Activated naive CD8-positive, alpha-beta T cell treated with anti-CD3 and anti-CD28 coated beads, Interleukin-2, amount 10 ng/mL, durations not matched to agents 7 days and 5 days (primary cell): Measurements from ENCODE around the gene PBX2. TPM values are rescaled to one million over a fixed set of nuclear protein-coding genes. Genes with fewer than 3 reads are reported as not detected.
"Not testable (repeated sequence)": the region's sequence is repeated elsewhere in the genome, so short reads cannot be mapped to it uniquely, and the experiment has no call there.

ENCODE experiments used
- ATAC-seq: fragments of 150-1000 bp; cut with Tn5 transposase; one replicate; pipeline ENCODE4 v1.10.0; 2021; ENCODE audit warnings: low read depth, moderate library complexity
- POLR2A ChIA-PET: fragments of 350-600 bp; sonication (Branson Sonifier 250); formaldehyde crosslinking; loops from one replicate; lab custom pipeline; 2021; ENCODE audit warnings: antibody characterized with exemption; lab: Charles Lee
- DNase-seq: peaks from one replicate; pipeline ENCODE4 v3.0.0; 2021
- H3K27ac Mint-ChIP-seq: one replicate; pipeline ENCODE4 v1.8.0; 2022; ENCODE audit warnings: mild to moderate bottlenecking, mixed read lengths
- H3K27me3 Mint-ChIP-seq: one replicate; pipeline ENCODE4 v1.8.0; 2022; ENCODE audit warnings: mild to moderate bottlenecking, moderate library complexity, mixed read lengths
- H3K36me3 Mint-ChIP-seq: one replicate; pipeline ENCODE4 v1.8.0; 2021; ENCODE audit warnings: mild to moderate bottlenecking, mixed read lengths
- H3K4me1 Mint-ChIP-seq: one replicate; pipeline ENCODE4 v1.8.0; 2021; ENCODE audit warnings: mixed read lengths
- H3K4me3 Mint-ChIP-seq: one replicate; pipeline ENCODE4 v1.8.0; 2022; ENCODE audit warnings: mild to moderate bottlenecking, moderate library complexity, mixed read lengths
- H3K9me3 Mint-ChIP-seq: one replicate; pipeline ENCODE4 v1.8.0; 2021; ENCODE audit warnings: mixed read lengths
- total RNA-seq, 2 experiments: library from RNA; stranded (reverse); gene quantifications; one replicate each; pipeline ENCODE4 v1.2.3, GENCODE V29; 2021

The PBX2 gene
- total RNA-seq, 2 experiments from 2014 or later = 107 to 112 TPM

GRCh38 chr6:32189069-32189741 is 797 bp downstream of the PBX2 start:
- no peaks in the 10 kb centered on the region for H3K9me3 Mint-ChIP-seq
- no peaks in the 10 kb centered on the region for H3K27me3 Mint-ChIP-seq
- peak overlapping the region; percentile 98 for H3K4me3 Mint-ChIP-seq
- POLR2A ChIA-PET = interaction anchor here (0.8 to 5.7 kb wide), 4 partner anchors 8 to 656 kb away, joined by 3 to 61 read pairs (median 4); no protein-coding TSS in a partner anchor
- peak overlapping the region; percentile 97 for H3K27ac Mint-ChIP-seq
- peaks cover 50% of the 10 kb centered on the region for H3K36me3 Mint-ChIP-seq
- DNase-seq = no peak
- H3K4me1 Mint-ChIP-seq = peaks cover 38% of the 10 kb centered on the region
- ATAC-seq = no peak

DNA sequence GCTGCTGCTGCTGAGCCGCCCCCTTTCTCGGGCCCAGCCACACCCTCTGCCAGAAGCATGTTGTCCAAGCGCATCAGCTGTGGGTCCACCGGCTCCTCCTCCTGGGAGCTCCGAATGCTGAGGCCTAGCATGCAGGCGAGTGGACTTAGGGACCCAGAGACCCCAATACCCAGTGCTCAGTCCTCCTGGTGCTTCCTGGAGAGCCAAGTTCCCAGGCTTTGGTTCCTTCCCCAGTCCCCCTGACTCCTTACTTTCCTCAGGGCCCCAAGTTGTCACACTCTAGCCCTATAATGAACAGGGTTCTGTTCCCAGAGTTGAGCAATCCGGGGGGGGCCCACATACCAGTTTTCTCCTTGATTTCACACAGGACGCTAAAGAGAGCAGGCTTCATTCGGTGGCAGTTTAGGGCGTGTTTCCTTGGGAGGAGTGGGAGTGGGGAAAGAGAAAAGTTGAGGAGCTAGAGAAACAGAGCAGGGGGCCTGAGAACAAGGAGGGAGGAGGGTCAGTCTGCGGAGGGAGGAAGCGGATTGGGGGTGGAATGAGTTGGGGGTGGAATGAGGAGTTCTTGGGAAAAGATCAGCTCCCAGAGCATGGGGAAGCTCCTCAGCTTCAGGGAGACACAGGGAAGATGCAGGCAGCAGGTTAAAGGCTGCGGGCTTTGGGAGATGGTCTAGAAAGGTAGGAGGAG is 1.5 kb downstream of the PBX2 start:
- DNase-seq (no peak), ATAC-seq (no peak)
- Mint-ChIP-seq H3K9me3 (no peaks in the 10 kb centered on the region), H3K4me1 (peaks cover 31% of the 10 kb centered on the region), H3K27me3 (no peaks in the 10 kb centered on the region), H3K36me3 (peaks cover 50% of the 10 kb centered on the region), H3K27ac (peak overlapping the region; percentile 97), H3K4me3 (peak overlapping the region; percentile 98)
- POLR2A ChIA-PET = interaction anchor here (0.8 to 5.7 kb wide), 2 partner anchors 8 to 9 kb away, joined by 3 to 61 read pairs; no protein-coding TSS in a partner anchor

DNA sequence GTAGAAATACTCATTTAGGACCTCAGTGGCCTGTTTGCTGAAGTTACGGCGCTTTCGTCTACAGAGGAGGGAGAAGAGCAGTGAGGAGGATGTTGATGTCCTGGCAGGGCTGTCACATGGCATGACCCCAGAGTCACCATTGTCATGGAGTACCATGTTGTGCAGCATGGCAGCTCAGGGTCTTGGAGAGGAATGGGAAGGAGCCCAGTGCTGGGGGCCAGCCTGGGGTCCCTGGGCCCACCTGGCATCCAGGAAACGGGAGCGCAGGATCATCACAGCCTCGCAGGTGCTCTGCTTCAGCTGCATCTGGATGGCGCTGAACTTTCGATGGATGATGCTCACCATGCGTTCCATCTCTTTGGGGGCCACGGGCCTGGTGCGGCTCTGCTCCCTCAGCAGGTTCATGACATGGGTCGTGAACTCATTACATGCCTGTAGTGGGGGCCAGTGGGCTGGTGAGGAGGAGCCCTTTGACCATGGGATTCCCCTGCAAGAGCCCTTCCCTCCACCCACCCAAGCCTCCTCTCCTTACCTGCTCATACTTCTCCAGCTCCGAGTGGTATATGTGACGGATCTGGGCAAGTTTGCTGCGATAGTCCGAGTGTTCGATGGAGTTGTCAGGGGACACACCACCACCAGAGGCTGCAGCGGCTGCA is 2.1 kb downstream of the PBX2 start:
- H3K27me3 Mint-ChIP-seq, DNase-seq, ATAC-seq, H3K9me3 Mint-ChIP-seq: not testable (repeated sequence)
- POLR2A ChIA-PET = interaction anchor here (1.3 to 5.7 kb wide), 2 partner anchors 7 to 9 kb away, joined by 3 to 61 read pairs; partner anchors contain the start of gene RNF5
- H3K4me3 Mint-ChIP-seq = peak overlapping the region; percentile 98
- H3K4me1 Mint-ChIP-seq = peaks cover 29% of the 10 kb centered on the region
- H3K36me3 Mint-ChIP-seq = peaks cover 50% of the 10 kb centered on the region
- H3K27ac Mint-ChIP-seq = peak overlapping the region; percentile 83

DNA sequence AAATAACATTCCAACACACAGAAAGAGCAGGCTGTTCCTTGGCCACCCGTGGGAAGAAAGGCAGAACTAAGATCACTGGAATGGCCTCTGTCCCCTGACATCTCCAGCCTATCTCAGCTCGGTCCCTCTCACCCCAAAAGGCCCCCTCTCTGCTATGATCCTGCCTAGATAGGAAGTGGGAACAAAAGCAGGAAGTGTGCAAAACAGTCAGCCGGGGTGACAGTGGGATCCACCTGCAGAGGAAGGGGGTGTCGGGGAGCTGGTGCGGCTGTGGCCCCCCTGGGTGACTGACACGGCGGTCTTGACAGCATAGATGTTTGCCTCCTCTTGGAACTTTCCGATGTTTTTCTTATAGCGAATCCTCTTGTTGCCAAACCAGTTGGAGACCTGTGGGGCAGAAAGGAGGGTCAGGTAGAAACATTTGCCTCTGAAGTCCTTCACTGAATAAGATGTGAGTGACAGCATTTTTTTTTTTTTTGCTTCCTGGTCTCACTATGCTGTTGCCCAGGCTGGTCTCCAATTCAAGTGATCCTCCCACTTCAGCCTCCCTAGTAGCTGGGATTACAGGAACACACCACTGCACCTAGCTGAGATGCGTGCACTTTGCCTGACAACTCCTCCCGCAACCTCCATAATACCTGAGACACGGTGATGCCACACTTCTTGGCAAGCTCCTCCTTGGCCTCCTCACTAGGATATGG is 2.8 kb downstream of the PBX2 start:
- Mint-ChIP-seq H3K4me1 (peaks cover 31% of the 10 kb centered on the region), H3K9me3 (no peaks in the 10 kb centered on the region), H3K27me3 (no peaks in the 10 kb centered on the region), H3K27ac (peak overlapping the region; percentile 83), H3K4me3 (peak overlapping the region; percentile 69), H3K36me3 (peaks cover 50% of the 10 kb centered on the region)
- no peak for ATAC-seq
- DNase-seq = no peak
- POLR2A ChIA-PET = interaction anchor here (1.3 kb wide), 1 partner anchor 8 kb away, joined by 3 read pairs; the partner anchor contains the start of gene RNF5

DNA sequence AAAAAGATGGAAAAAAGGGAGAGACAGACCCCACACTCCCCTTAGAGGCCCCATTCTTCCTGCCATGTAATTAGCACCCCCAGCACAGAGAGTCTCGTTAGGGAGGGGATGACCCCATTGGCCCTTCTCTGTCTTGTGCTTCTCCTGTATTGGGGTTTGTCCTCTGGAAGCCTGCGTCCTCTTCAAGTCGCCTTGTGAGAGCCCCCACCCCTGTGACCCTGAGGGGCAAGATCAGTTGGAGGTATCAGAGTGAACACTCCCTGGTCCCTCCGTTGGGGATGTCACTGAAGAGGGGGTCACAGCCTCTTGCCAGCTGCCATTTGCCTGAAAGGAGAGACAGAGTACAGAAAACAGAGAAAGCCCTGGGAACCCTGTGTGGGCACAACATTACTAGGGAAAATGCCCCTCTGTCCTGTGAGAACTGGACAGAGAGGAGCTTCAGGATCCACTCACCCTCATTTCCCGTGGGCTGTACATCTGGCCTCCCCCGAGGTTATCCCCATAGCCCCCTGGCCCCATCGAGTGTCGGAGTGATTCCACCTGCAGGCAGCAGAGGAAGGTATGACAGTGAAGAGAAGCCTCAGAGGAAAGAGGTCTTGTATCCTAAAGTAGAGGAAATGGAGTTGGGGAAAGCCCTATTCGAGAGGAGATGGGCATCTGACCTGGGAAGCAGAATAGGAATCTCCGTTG is 3.7 kb downstream of the PBX2 start:
- H3K27me3 Mint-ChIP-seq, H3K9me3 Mint-ChIP-seq, ATAC-seq: not testable (repeated sequence)
- Mint-ChIP-seq H3K4me1 (peaks cover 31% of the 10 kb centered on the region), H3K36me3 (peaks cover 42% of the 10 kb centered on the region), H3K27ac (peak overlapping the region; percentile 83), H3K4me3 (peak overlapping the region; percentile 56)
- DNase-seq = peak; percentile 24
- POLR2A ChIA-PET = interaction anchor here (1.3 kb wide), 1 partner anchor 7 kb away, joined by 3 read pairs; the partner anchor contains the start of gene RNF5

GRCh38 chr6:32185681-32186131 is 4.3 kb downstream of the PBX2 start:
- Mint-ChIP-seq H3K4me1 (peaks cover 32% of the 10 kb centered on the region), H3K27ac (peak overlapping the region; percentile 83), H3K36me3 (peaks cover 38% of the 10 kb centered on the region)
- DNase-seq = peak; percentile 15
- H3K4me3 Mint-ChIP-seq, POLR2A ChIA-PET, H3K27me3 Mint-ChIP-seq, ATAC-seq, H3K9me3 Mint-ChIP-seq: not testable (repeated sequence)

DNA sequence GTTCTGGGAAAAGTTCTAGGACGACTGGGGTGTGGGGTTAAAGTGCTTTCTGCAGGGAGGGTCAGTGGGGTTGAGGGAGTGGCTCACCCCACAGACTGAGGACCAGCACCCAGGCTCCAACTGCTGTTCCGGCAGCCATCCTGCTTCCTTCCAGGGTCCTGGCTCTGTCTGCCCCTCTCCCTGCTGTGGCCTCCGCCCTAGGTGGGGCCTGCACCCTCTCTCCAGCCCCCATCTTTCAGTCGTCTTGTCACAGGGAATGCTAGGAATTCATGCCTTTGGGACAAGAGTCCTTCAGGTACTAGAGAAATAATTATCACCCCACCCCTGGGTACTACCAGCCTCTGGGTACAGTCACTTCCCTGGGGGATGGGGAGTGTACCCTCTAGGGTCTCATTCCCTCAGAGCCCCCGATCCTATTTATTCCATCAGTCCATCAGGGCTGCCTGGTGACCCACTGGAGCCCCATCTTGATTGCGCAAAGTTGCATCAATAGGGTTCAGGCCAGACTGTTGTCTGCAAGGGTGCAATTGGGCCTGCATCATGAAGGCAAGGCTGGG is 5.8 kb downstream of the PBX2 start, which contains the start of gene AGER:
TSS of gene AGER (minus strand) at position 170 of the 557 bp plus-strand sequence. CDS start at position 139, 31 bp downstream.
- POLR2A ChIA-PET = no interaction called here

GRCh38 chr6:32183483-32184083 is 6.4 kb downstream of the PBX2 start:
- peak; percentile 24 for DNase-seq

More for the DNA sequence above, 5.8 kb downstream of the PBX2 start, which contains the start of gene AGER:
- Mint-ChIP-seq H3K4me3 (no peak within 1 kb of the TSS), H3K27ac (peak within 1 kb of the TSS; percentile 16), H3K36me3 (peaks cover 37% of the 10 kb centered on the region), H3K4me1 (peaks cover 39% of the 10 kb centered on the region), H3K27me3 (no peaks in the 10 kb centered on the region), H3K9me3 (no peaks in the 10 kb centered on the region)
- ATAC-seq (no peak), DNase-seq (peak; percentile 24)

DNA sequence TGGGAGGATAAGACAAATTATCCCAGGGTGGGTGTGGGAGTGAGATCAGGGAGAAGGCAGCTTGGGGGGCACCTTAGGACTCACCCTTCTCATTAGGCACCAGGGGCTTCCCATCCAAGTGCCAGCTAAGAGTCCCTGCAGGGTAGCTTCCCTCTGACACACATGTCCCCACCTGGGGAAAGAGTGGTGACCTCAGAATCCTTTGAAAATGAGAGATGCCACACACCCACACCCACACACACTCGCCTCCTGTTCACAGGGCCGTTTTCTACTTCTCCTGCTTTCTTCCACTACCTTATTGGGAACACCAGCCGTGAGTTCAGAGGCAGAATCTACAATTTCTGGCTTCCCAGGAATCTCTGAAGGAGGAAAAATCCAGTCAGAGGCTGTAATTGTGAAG is 7.0 kb downstream of the PBX2 start:
- H3K27ac Mint-ChIP-seq = peak overlapping the region; percentile 16
- H3K27me3 Mint-ChIP-seq = no peaks in the 10 kb centered on the region
- DNase-seq (peak; percentile 22), ATAC-seq (no peak)
- no peaks in the 10 kb centered on the region for H3K9me3 Mint-ChIP-seq
- no peak overlapping the region for H3K4me3 Mint-ChIP-seq
- POLR2A ChIA-PET = interaction anchor here (0.6 to 5.3 kb wide), 4 partner anchors 8 to 789 kb away, joined by 3 to 61 read pairs (median 4); partner anchors contain the start of genes ATF6B, GPSM3 and PBX2
- peaks cover 37% of the 10 kb centered on the region for H3K4me1 Mint-ChIP-seq
- H3K36me3 Mint-ChIP-seq = peaks cover 36% of the 10 kb centered on the region

More at GRCh38 chr6:32183483-32184083, 6.4 kb downstream of the PBX2 start:
- no peak for ATAC-seq
- H3K9me3 Mint-ChIP-seq = no peaks in the 10 kb centered on the region
- no peak overlapping the region for H3K4me3 Mint-ChIP-seq
- H3K36me3 Mint-ChIP-seq = peaks cover 37% of the 10 kb centered on the region
- POLR2A ChIA-PET = interaction anchor here (1.6 to 5.3 kb wide), 2 partner anchors 7 to 55 kb away, joined by 5 to 61 read pairs; partner anchors contain the start of genes ATF6B, GPSM3 and PBX2
- peaks cover 39% of the 10 kb centered on the region for H3K4me1 Mint-ChIP-seq
- no peaks in the 10 kb centered on the region for H3K27me3 Mint-ChIP-seq
- peak overlapping the region; percentile 16 for H3K27ac Mint-ChIP-seq

DNA sequence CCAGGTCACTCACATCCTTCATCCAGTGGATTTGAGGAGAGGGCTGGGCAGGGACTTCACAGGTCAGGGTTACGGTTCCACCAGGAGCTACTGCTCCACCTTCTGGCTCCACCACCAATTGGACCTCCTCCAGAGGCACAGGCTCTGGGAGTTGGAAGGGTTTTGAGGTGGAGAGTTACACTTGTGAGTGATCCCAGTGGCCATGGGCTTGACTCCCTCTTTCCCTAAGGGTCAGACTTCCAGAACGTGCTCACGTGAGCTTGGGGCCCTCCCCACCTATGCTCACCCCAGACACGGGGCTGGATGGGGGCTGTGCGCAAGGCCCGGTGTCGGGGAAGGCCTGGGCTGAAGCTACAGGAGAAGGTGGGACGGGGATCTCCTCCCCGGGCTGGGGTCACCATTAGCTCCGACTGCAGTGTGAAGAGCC is 7.4 kb downstream of the PBX2 start:
- peak; percentile 26 for DNase-seq
- Mint-ChIP-seq H3K27me3 (no peaks in the 10 kb centered on the region), H3K36me3 (peaks cover 34% of the 10 kb centered on the region), H3K4me1 (peaks cover 35% of the 10 kb centered on the region), H3K4me3 (no peak overlapping the region), H3K9me3 (no peaks in the 10 kb centered on the region), H3K27ac (peak overlapping the region; percentile 53)
- POLR2A ChIA-PET = interaction anchor here (0.6 to 5.3 kb wide), 4 partner anchors 8 to 789 kb away, joined by 3 to 61 read pairs (median 4); partner anchors contain the start of genes ATF6B, GPSM3 and PBX2
- no peak for ATAC-seq

GRCh38 chr6:32181915-32182529 is 8.0 kb downstream of the PBX2 start:
- ATAC-seq (no peak), DNase-seq (no peak)
- peaks cover 34% of the 10 kb centered on the region for H3K4me1 Mint-ChIP-seq
- peak overlapping the region; percentile 53 for H3K27ac Mint-ChIP-seq
- no peak overlapping the region for H3K4me3 Mint-ChIP-seq
- POLR2A ChIA-PET = interaction anchor here (0.9 to 5.3 kb wide), 4 partner anchors 9 to 790 kb away, joined by 3 to 61 read pairs (median 4); partner anchors contain the start of genes ATF6B, GPSM3 and PBX2
- no peaks in the 10 kb centered on the region for H3K27me3 Mint-ChIP-seq
- peaks cover 29% of the 10 kb centered on the region for H3K36me3 Mint-ChIP-seq
- H3K9me3 Mint-ChIP-seq = no peaks in the 10 kb centered on the region
